Activated CD8-positive, alpha-beta memory T cell treated with anti-CD3 and anti-CD28 coated beads, Interleukin-2, amount 50 U/mL, for 1 hour (primary cell): ENCODE measurements around the gene APOM.

Experiments
- DNase-seq: peaks from one replicate; pipeline ENCODE4 v3.0.0-alpha.2; 2020; ENCODE audit errors: extremely low read depth

APOM gene

GRCh38 chr6:31658158-31658688 lies 2.5 kb downstream of the APOM start:
- no peak for DNase-seq

DNA sequence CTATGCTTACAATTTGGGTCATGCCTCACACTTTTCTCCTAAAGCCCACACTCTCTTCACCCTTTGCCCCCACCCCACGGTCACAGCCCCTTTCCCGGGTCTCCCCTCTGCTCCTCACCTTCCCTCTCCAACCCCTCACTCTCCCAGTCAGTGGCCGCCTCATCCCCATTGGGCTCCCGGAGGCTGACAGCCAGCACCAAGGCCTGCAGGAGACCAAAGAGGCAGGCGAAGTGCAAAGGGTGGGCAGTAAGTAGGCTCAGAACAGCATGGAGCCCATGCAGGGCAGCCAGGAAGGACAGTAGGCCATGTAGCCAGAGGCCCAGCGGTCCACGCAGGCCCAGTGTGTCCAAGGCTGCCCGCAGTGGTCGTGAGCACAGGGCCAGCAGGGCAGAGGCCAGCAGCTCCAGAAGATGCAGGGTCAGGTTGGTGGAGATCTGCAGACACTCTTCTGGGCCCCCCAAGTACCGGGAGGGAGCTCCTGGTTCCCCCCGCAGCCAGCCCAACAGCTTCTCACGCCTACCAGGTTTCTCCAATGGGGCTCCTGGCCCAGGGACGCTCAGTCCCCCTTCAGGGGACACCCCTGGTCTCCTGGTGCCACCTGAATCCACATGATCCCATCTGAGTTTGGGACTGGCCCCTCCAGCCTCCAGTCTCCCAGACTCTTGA lies 3.4 kb downstream of the APOM start:
- DNase-seq = no peak

- no peak for DNase-seq
Measured at GRCh38 chr6:31659649-31660380, 4.1 kb downstream of the APOM start.

DNA sequence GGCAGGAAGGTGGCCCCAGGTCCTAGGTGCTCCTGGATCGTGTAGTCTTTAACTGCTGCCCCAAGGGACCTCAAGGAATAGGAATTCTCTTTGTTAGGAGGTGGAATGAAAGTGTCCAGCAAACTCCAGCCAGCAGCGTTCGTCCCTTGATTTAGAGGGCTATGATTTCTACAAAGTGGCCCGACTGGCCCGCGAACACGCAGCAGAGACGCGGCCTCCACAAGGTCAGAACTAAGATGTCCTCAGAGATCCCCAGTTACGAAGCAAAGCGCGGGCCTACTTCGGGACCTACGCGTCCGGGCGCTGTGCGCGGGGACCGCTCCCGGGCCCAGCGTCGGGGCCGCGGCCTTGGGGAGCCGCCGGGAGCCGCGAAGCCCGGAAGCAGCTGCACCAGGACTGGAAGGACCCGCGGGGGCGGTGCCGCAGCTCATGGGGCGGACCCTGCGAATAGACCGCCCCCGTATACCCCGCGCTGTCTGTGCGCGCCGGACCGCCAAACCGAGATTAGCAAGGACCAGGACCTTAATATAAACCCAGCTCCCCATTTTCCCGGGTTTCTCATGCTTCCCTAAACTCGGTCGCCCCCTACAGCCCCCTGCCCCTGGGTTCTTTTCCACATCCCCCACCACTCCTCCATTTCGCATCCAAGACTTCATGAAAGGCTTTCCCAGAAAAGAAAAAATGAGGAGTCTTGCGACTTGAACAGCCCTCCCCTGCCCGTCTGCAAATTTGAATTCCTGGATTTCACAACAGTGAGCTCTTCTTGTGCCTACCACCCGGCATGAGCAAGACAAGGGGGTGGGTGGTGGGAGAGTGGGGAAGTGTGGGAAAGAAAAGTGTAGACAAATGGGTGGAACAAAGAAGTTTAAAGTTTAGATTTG lies 4.9 kb downstream of the APOM start, which contains the start of gene C6orf47:
Gene C6orf47, minus strand, starts transcription at position 398 of the 881 bp plus-strand sequence. CDS start 831 bp downstream, outside the sequence.
- peak; percentile 40 for DNase-seq

GRCh38 chr6:31661262-31662123 lies 5.8 kb downstream of the APOM start:
- DNase-seq = no peak

DNA sequence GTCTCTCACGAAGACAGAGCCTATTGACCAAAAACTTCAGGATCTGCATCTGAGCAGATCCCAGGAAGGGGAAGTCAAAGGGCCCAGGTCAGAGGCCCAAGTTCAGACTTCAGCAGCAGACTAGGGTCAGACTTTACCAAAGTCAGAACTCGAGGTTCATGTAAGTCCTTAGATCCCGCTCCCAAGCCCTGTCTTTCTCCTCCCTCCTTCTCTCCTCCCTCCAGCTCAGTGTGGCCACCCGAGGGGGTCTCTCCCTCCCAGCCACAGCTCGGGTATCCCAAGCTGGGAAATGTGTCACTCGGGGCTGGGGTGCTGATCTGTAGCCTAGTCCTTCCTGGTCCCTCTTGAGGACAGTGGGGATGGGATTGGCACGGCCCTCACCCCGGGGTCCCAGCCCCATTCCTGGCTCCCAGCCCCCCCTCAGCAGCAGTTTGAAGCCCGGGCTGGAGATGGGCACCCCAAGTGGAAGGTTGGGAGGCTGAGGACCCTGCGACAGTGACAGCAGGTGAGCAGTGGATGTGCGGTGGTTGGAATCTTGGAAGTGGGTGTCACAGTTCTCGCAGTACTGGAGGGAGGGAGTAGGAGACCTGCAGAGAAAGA lies 6.5 kb downstream of the APOM start:
- no peak for DNase-seq

- DNase-seq = no peak
Measured at GRCh38 chr6:31663126-31663960, 7.6 kb downstream of the APOM start.

- no peak for DNase-seq
Measured at GRCh38 chr6:31663961-31664789, 8.5 kb downstream of the APOM start.

- DNase-seq = peak; percentile 76
Measured at GRCh38 chr6:31664790-31665500, 9.3 kb downstream of the APOM start, which contains the start of gene GPANK1. Gene GPANK1, minus strand, starts transcription at chr6:31664997. Its CDS starts 519 bp downstream, at chr6:31664478.

GRCh38 chr6:31665501-31666336 lies 10.0 kb downstream of the APOM start, which contains the start of gene CSNK2B:
Gene CSNK2B, plus strand, starts transcription at chr6:31666080. Its CDS starts 752 bp downstream, at chr6:31666832.
- DNase-seq = peak; percentile 96

GRCh38 chr6:31666337-31666965 lies 10.8 kb downstream of the APOM start:
- no peak for DNase-seq

- no peak for DNase-seq
Measured at GRCh38 chr6:31669676-31670075, 14.0 kb downstream of the APOM start, which contains the start of gene LY6G5B. Gene LY6G5B, plus strand, starts transcription at chr6:31669976. Its CDS starts 975 bp downstream, at chr6:31670951.

GRCh38 chr6:31676322-31676903 lies 20.7 kb downstream of the APOM start:
- DNase-seq = no peak

DNA sequence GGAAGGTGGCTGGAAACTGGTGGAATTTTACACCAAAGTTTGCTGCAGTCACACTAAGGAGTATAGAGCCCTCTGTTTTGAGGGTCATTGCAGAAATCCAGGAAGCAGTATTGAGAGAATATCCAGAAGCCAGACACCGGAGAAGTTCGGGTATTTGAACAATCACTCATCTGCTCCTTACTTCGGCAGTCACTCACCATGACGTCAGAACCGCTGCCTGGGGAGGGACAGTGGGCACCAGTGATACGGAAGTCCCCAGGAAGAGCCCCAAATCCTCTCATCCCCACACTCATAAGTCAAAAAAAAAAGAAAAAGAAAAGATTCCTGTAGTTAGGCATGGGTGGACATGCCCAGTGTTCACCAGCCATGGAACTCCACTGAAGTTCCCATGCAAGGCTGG lies 21.2 kb downstream of the APOM start:
- DNase-seq = no peak

- DNase-seq = no peak
Measured at GRCh38 chr6:31677955-31678354, 22.3 kb downstream of the APOM start.
